Panc1 (cell line): ENCODE results near the gene TLE5. TPM values are rescaled to one million over a fixed set of nuclear protein-coding genes. Genes with fewer than 3 reads are reported as not detected.

Experiments used
- ATAC-seq: fragments of 200-7000 bp; cut with Tn5 transposase; 2 replicates; pipeline ENCODE4 v1.9.1; 2020; ENCODE audit warnings: mild to moderate bottlenecking, moderate library complexity
- BruUV-seq: library from RNA; stranded (reverse); fragments of 400-500 nt; replicated peaks from 2 replicates; lab custom pipeline; 2021; lab: Mats Ljungman, UMichigan
- CTCF ChIA-PET: fragments of 300-600 bp; sonication (Branson Sonifier 250); formaldehyde crosslinking; loops from one replicate; lab custom pipeline; 2022; ENCODE audit warnings: antibody characterized with exemption; lab: Charles Lee
- POLR2A ChIA-PET: fragments of 300-600 bp; sonication (Branson Sonifier 250); formaldehyde crosslinking; loops from one replicate; lab custom pipeline; 2022; ENCODE audit warnings: antibody characterized with exemption; lab: Charles Lee
- DNase-seq: peaks from one replicate; pipeline ENCODE4 v3.0.0-alpha.2; 2010; ENCODE audit warnings: low read depth, low spot score
- H3K27ac ChIP-seq: 2 replicates; pipeline ENCODE4 v1.5.1; 2011; ENCODE audit warnings: mild to moderate bottlenecking, low read length, inconsistent platforms
- H3K27me3 ChIP-seq: fragments of 200-500 bp; sonication (Bioruptor generic); 2 replicates; pipeline ENCODE4 v1.6.0; 2014; ENCODE audit warnings: low read length, inconsistent platforms; ENCODE audit not compliant: control insufficient read depth, insufficient read depth
- H3K36me3 ChIP-seq: fragments of 200-500 bp; sonication (Bioruptor generic); 2 replicates; pipeline ENCODE4 v1.5.1; 2014; ENCODE audit warnings: inconsistent platforms, mild to moderate bottlenecking, low read length, moderate library complexity; ENCODE audit not compliant: control insufficient read depth, insufficient read depth
- H3K4me1 ChIP-seq: 2 replicates; pipeline ENCODE4 v1.5.1; 2011; ENCODE audit warnings: inconsistent platforms, mild to moderate bottlenecking, low read length, moderate library complexity; ENCODE audit not compliant: control insufficient read depth, insufficient read depth
- H3K4me3 ChIP-seq, 2 experiments: 2 replicates each; pipeline ENCODE4 v1.5.1; 2011 to 2012; ENCODE audit warnings: low read depth in 2 of 2, low read length in 2 of 2, mild to moderate bottlenecking in 2 of 2, inconsistent platforms in 1 of 2, moderate library complexity in 1 of 2
- H3K9me3 ChIP-seq: fragments of 200-500 bp; sonication (Bioruptor generic); 2 replicates; pipeline ENCODE4 v1.5.1; 2014; ENCODE audit warnings: low read depth, mild to moderate bottlenecking, inconsistent platforms, low read length, moderate library complexity; ENCODE audit not compliant: control insufficient read depth, insufficient read depth
- CTCF ChIP-seq: fragments of 450-650 bp; IDR thresholded peaks from 2 replicates; pipeline ENCODE4 v1.5.1; 2017; ENCODE audit warnings: mild to moderate bottlenecking
- POLR2AphosphoS5 ChIP-seq: IDR thresholded peaks from 2 replicates; pipeline ENCODE4 v1.6.1; 2012; ENCODE audit warnings: mild to moderate bottlenecking, low read depth, low read length, moderate library complexity
- REST ChIP-seq, 2 experiments: IDR thresholded peaks; 2 replicates each; pipeline ENCODE4 v1.6.1; 2011 to 2012; ENCODE audit warnings: low read depth in 2 of 2, control low read depth in 1 of 2, low read length in 1 of 2, mild to moderate bottlenecking in 1 of 2, moderate library complexity in 1 of 2; ENCODE audit not compliant: insufficient read depth in 1 of 2
- SIN3A ChIP-seq: IDR thresholded peaks from 2 replicates; pipeline ENCODE4 v1.6.1; 2012; ENCODE audit warnings: low read depth, mild to moderate bottlenecking, low read length, moderate library complexity, borderline replicate concordance; ENCODE audit not compliant: insufficient read depth
- TCF7L2 ChIP-seq: IDR thresholded peaks from 2 replicates; pipeline ENCODE4 v1.6.1; 2011; ENCODE audit warnings: mild to moderate bottlenecking, low read depth, low read length, inconsistent platforms
- in situ Hi-C: cut with HindIII; loops from 2 replicates; pipeline ENCODE4 v1.10.0; 2016; ENCODE audit warnings: low sequenced_read_pairs, low pct_unique_long_range_greater_than_20kb
- intact Hi-C: fragments of 100-400 bp; cut with micrococcal nuclease; formaldehyde crosslinking; loops from one replicate; pipeline ENCODE4 v1.10.0; 2022; ENCODE audit not compliant: unreplicated experiment
- total RNA-seq: library from RNA; stranded (reverse); gene quantifications from one replicate; pipeline ENCODE4 v1.2.1, GENCODE V29; 2021; ENCODE audit not compliant: unreplicated experiment

TLE5 gene
- total RNA-seq, 1 experiment from 2014 or later: 287 TPM

GRCh38 chr19:3048190-3048533 is 14.1 kb downstream of the TLE5 start:
- no peak for TF ChIP-seq POLR2AphosphoS5
- no peak for DNase-seq
- Histone ChIP-seq H3K27me3 (no peaks in the 10 kb centered on the region), H3K9me3 (no peaks in the 10 kb centered on the region), H3K4me3 (no peak overlapping the region), H3K4me1 (peaks cover 4% of the 10 kb centered on the region), H3K36me3 (no peaks in the 10 kb centered on the region), H3K27ac (no peak overlapping the region)
- CTCF ChIA-PET: no interaction called here
- POLR2A ChIA-PET: no interaction called here
- intact Hi-C loops (no loop called here), in situ Hi-C loops (no loop called here)
- no TSS peak for BruUV-seq
- no peak for ATAC-seq

- ChIA-PET CTCF (no interaction called here), POLR2A (no interaction called here)
- intact Hi-C loops (no loop called here), in situ Hi-C loops (no loop called here)
- Histone ChIP-seq H3K4me1 (peaks cover 4% of the 10 kb centered on the region), H3K9me3 (no peaks in the 10 kb centered on the region), H3K27ac (no peak overlapping the region), H3K27me3 (no peaks in the 10 kb centered on the region), H3K4me3 (peak overlapping the region; percentile 16 to 39), H3K36me3 (no peaks in the 10 kb centered on the region)
- DNase-seq (no peak), ATAC-seq (peak; percentile 67)
- no TSS peak for BruUV-seq
- no peak for TF ChIP-seq CTCF
- no peak for TF ChIP-seq TCF7L2
- TF ChIP-seq POLR2AphosphoS5: no peak
- TF ChIP-seq REST (IDR thresholded peaks at IDR 0.05; ENCODE audit: insufficient read depth in 1 of 2, low read depth in 2 of 2, low read length in 1 of 2): no peak
- TF ChIP-seq SIN3A: no peak
Measured at GRCh38 chr19:3047496-3048189, 14.7 kb downstream of the TLE5 start.

GRCh38 chr19:3046698-3047495 is 15.4 kb downstream of the TLE5 start:
- ATAC-seq (no peak), DNase-seq (no peak)
- in situ Hi-C loops (no loop called here), intact Hi-C loops (no loop called here)
- Histone ChIP-seq H3K9me3 (no peaks in the 10 kb centered on the region), H3K27ac (no peak overlapping the region), H3K36me3 (no peaks in the 10 kb centered on the region), H3K4me3 (peak overlapping the region; percentile 16 to 39), H3K4me1 (peaks cover 4% of the 10 kb centered on the region), H3K27me3 (no peaks in the 10 kb centered on the region)
- ChIA-PET CTCF (no interaction called here), POLR2A (no interaction called here)
- TF ChIP-seq CTCF (no peak), TCF7L2 (no peak), POLR2AphosphoS5 (no peak), SIN3A (no peak), REST (IDR thresholded peaks at IDR 0.05; ENCODE audit: insufficient read depth in 1 of 2, low read depth in 2 of 2, low read length in 1 of 2) (no peak)
- no TSS peak for BruUV-seq
